Hepatic stellate cell (primary cell): ENCODE data around the gene THYN1.
"Not testable (repeated sequence)": the region's sequence is repeated elsewhere in the genome, so short reads cannot be mapped to it uniquely, and the experiment has no call there.

Source experiments
- DNase-seq: peaks from one replicate; pipeline ENCODE4 v3.0.0; 2011; ENCODE audit warnings: low spot score

Gene THYN1

GRCh38 chr11:134253188-134253993 lies at the start of gene THYN1, which contains the start of gene ACAD8:
Gene THYN1, minus strand, starts transcription at chr11:134253352. Its CDS starts 470 bp downstream, at chr11:134252882.
Gene ACAD8, plus strand, starts transcription at chr11:134253568. Its CDS starts 33 bp downstream, at chr11:134253601.
- peak; percentile 97 for DNase-seq

GRCh38 chr11:134294664-134295063 lies 41.5 kb upstream of the THYN1 start:
- DNase-seq, result no peak

GRCh38 chr11:134293119-134294113 lies 40.3 kb upstream of the THYN1 start:
- no peak for DNase-seq

- no peak for DNase-seq
Observed at GRCh38 chr11:134292661-134293060, 39.5 kb upstream of the THYN1 start.

GRCh38 chr11:134291196-134291595 lies 38.0 kb upstream of the THYN1 start:
- DNase-seq, result no peak

GRCh38 chr11:134290646-134291045 lies 37.5 kb upstream of the THYN1 start:
- no peak for DNase-seq

- no peak for DNase-seq
Observed at GRCh38 chr11:134289789-134290188, 36.6 kb upstream of the THYN1 start.

- no peak for DNase-seq
Observed at GRCh38 chr11:134289167-134289566, 36.0 kb upstream of the THYN1 start.

- no peak for DNase-seq
Observed at GRCh38 chr11:134288486-134288885, 35.3 kb upstream of the THYN1 start.

- no peak for DNase-seq
Observed at GRCh38 chr11:134287561-134287960, 34.4 kb upstream of the THYN1 start.

- not testable (repeated sequence) for DNase-seq
Observed at GRCh38 chr11:134284349-134284748, 31.2 kb upstream of the THYN1 start.

GRCh38 chr11:134283461-134284230 lies 30.5 kb upstream of the THYN1 start:
- no peak for DNase-seq

GRCh38 chr11:134282121-134283045 lies 29.2 kb upstream of the THYN1 start:
- DNase-seq, result no peak

GRCh38 chr11:134281635-134282034 lies 28.5 kb upstream of the THYN1 start:
- DNase-seq, result not testable (repeated sequence)

GRCh38 chr11:134278356-134278755 lies 25.2 kb upstream of the THYN1 start:
- no peak for DNase-seq

GRCh38 chr11:134277183-134278001 lies 24.2 kb upstream of the THYN1 start:
- no peak for DNase-seq

- DNase-seq, result no peak
Observed at GRCh38 chr11:134276396-134277182, 23.4 kb upstream of the THYN1 start.

- DNase-seq, result peak; percentile 43
Observed at GRCh38 chr11:134275534-134276395, 22.6 kb upstream of the THYN1 start, which contains the start of gene GLB1L3. Gene GLB1L3, plus strand, starts transcription at chr11:134276379. Its CDS starts 362 bp downstream, at chr11:134276741.
